ENCODE results near the gene LAMA3.

LAMA3 gene

DNA sequence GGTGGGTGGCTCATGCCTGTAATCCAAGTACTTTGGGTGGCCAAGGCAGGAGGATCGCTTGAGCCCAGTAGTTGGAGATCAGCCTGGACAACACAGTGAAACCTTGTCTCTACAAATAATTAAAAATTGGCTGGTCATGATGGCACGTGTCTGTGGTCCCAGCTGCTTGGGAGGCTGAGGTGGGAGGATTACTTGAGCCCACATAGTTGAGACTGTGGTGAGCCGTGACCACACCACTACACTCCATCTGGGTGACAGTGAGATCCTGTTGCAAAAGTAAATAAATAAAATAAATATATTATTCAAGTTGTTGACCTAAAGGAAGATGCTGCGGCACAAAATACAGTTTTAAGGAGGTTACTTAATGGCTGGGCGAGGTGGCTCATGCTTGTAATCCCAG, 72.7 kb downstream of the LAMA3 start:
- Histone ChIP-seq H3K36me3 (ENCODE audit: control insufficient read depth in 1 of 2, insufficient read depth in 2 of 2, low read length in 2 of 2) (no peaks in the 10 kb centered on the region), H3K27me3 (ENCODE audit: control insufficient read depth in 1 of 2, insufficient read depth in 2 of 2, low read length in 2 of 2) (no peaks in the 10 kb centered on the region), H3K4me3 (ENCODE audit: low read depth in 1 of 2, low read length in 2 of 2) (no peak overlapping the region), H3K4me1 (ENCODE audit: control insufficient read depth in 1 of 2, insufficient read depth in 2 of 2, low read length in 2 of 2) (no peaks in the 10 kb centered on the region), H3K9me3 (ENCODE audit: control insufficient read depth in 1 of 2, low read length in 2 of 2) (no peaks in the 10 kb centered on the region), H3K27ac (ENCODE audit: low read depth, low read length) (no peak overlapping the region), H3K9ac (ENCODE audit: low read depth in 1 of 2, low read length in 2 of 2) (no peak overlapping the region)

DNA sequence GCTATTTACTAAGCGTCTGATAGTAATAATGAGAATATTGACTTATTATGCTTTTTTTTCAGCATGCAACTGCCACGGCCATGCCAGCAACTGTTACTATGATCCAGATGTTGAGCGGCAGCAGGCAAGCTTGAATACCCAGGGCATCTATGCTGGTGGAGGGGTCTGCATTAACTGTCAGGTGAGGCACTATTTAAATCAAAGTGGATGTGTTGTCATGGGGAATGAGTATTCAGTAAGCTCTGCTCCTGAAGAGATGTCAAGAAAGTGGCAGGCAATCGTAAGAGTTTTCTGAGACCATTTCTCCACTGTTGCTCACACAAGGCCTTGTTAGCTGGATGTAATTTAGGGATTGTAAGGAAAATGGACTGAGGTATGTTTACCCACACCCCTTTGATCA, 74.1 kb downstream of the LAMA3 start:
- Histone ChIP-seq H3K9ac (ENCODE audit: low read depth in 1 of 2, low read length in 2 of 2) (no peak overlapping the region), H3K27ac (ENCODE audit: low read depth, low read length) (no peak overlapping the region)

DNA sequence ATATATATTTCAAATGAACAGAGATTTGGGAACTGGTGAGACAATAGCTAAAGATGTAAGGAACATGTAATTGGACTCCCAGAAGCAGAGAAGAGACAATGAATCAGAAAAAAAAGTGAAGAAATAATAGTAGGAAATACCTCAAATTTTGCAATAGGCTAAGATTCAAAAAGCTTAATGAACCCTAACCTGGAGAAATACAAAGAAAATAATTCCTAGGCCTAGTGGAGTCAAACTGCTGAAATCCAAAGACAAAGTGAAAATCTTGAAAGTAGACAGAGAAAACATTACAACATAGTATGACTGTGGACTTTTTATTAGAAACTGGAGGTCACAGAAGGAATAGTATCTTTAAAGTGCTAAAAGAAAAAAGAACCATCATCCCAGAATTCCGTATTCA, 76.7 kb downstream of the LAMA3 start:
- Histone ChIP-seq H3K9me3 (ENCODE audit: control insufficient read depth in 1 of 2, low read length in 2 of 2) (peaks cover 0 to 4% of the 10 kb centered on the region in 2 donors), H3K27me3 (ENCODE audit: control insufficient read depth in 1 of 2, insufficient read depth in 2 of 2, low read length in 2 of 2) (no peaks in the 10 kb centered on the region), H3K4me3 (ENCODE audit: low read depth in 1 of 2, low read length in 2 of 2) (no peak overlapping the region), H3K4me1 (ENCODE audit: control insufficient read depth in 1 of 2, insufficient read depth in 2 of 2, low read length in 2 of 2) (no peaks in the 10 kb centered on the region), H3K9ac (ENCODE audit: low read depth in 1 of 2, low read length in 2 of 2) (no peak overlapping the region), H3K27ac (ENCODE audit: low read depth, low read length) (no peak overlapping the region), H3K36me3 (ENCODE audit: control insufficient read depth in 1 of 2, insufficient read depth in 2 of 2, low read length in 2 of 2) (no peaks in the 10 kb centered on the region)

More for the DNA sequence above, 74.1 kb downstream of the LAMA3 start:
- H3K4me1 ChIP-seq (ENCODE audit: control insufficient read depth in 1 of 2, insufficient read depth in 2 of 2, low read length in 2 of 2), result no peaks in the 10 kb centered on the region
- H3K9me3 ChIP-seq (ENCODE audit: control insufficient read depth in 1 of 2, low read length in 2 of 2), result peaks cover 0 to 4% of the 10 kb centered on the region in 2 donors
- H3K36me3 ChIP-seq (ENCODE audit: control insufficient read depth in 1 of 2, insufficient read depth in 2 of 2, low read length in 2 of 2), result no peaks in the 10 kb centered on the region
- no peak overlapping the region for H3K4me3 ChIP-seq (ENCODE audit: low read depth in 1 of 2, low read length in 2 of 2)
- H3K27me3 ChIP-seq (ENCODE audit: control insufficient read depth in 1 of 2, insufficient read depth in 2 of 2, low read length in 2 of 2), result no peaks in the 10 kb centered on the region

DNA sequence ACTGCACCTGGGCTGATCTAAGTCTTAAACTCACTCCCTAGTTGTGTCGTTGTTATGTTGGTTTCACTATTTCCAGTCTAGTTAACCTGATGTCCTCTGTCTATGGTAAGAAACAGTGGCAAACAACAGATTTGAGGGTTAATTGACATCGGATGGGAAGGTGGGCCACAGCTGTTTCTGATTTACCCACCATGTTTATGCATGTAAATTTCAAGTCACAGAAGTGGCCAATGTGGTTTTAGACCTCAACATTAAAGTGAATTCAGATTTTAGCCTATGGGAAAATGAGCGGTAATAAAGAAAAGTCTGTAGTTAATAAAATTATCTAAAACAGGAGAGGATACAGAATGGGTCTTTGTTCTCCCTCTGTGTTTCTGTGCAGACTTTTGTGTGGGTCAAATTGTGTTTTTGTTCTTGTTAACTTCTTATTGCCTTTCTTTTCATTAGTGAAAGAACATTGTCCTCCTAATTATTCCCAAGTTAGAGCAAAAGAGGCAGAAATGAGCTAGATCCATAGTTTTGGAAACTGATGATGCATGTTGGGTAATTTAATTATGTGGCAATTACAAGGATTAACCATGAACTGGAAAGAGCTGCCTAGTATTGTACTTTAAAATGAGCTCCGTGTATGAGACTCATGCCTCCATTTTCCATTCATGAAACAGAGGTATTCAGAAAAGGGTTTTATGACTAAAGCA, 83.2 kb downstream of the LAMA3 start:
- Histone ChIP-seq H3K4me3 (ENCODE audit: low read depth in 1 of 2, low read length in 2 of 2) (no peak overlapping the region), H3K27ac (ENCODE audit: low read depth, low read length) (no peak overlapping the region), H3K9ac (ENCODE audit: low read depth in 1 of 2, low read length in 2 of 2) (no peak overlapping the region), H3K36me3 (ENCODE audit: control insufficient read depth in 1 of 2, insufficient read depth in 2 of 2, low read length in 2 of 2) (no peaks in the 10 kb centered on the region), H3K27me3 (ENCODE audit: control insufficient read depth in 1 of 2, insufficient read depth in 2 of 2, low read length in 2 of 2) (no peaks in the 10 kb centered on the region), H3K9me3 (ENCODE audit: control insufficient read depth in 1 of 2, low read length in 2 of 2) (peaks cover 0 to 4% of the 10 kb centered on the region in 2 donors), H3K4me1 (ENCODE audit: control insufficient read depth in 1 of 2, insufficient read depth in 2 of 2, low read length in 2 of 2) (no peaks in the 10 kb centered on the region)

DNA sequence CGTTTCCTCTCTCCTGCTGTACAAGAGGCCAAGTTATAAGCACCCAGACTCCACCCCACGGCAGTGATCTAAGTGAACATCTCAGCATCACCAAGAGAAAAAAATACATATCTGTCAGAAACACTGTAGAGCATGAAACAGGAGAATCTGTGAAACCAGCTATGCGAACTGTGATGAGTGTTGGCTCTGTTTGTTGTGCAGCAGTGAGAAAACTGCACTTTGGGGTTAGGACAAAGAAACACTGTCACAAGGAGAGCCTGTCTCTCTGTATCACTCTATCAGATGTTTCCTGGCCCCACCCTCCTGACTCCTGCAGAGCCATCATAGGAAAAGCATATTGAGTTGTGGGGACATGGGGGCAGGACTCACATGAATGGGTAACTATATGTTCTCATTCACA, 87.1 kb downstream of the LAMA3 start:
- H3K4me1 ChIP-seq (ENCODE audit: control insufficient read depth in 1 of 2, insufficient read depth in 2 of 2, low read length in 2 of 2), result no peaks in the 10 kb centered on the region
- H3K9ac ChIP-seq (ENCODE audit: low read depth in 1 of 2, low read length in 2 of 2), result no peak overlapping the region
- H3K27me3 ChIP-seq (ENCODE audit: control insufficient read depth in 1 of 2, insufficient read depth in 2 of 2, low read length in 2 of 2), result no peaks in the 10 kb centered on the region
- no peaks in the 10 kb centered on the region for H3K36me3 ChIP-seq (ENCODE audit: control insufficient read depth in 1 of 2, insufficient read depth in 2 of 2, low read length in 2 of 2)
- H3K9me3 ChIP-seq (ENCODE audit: control insufficient read depth in 1 of 2, low read length in 2 of 2), result no peaks in the 10 kb centered on the region
- H3K4me3 ChIP-seq (ENCODE audit: low read depth in 1 of 2, low read length in 2 of 2), result no peak overlapping the region
- H3K27ac ChIP-seq (ENCODE audit: low read depth, low read length), result no peak overlapping the region

DNA sequence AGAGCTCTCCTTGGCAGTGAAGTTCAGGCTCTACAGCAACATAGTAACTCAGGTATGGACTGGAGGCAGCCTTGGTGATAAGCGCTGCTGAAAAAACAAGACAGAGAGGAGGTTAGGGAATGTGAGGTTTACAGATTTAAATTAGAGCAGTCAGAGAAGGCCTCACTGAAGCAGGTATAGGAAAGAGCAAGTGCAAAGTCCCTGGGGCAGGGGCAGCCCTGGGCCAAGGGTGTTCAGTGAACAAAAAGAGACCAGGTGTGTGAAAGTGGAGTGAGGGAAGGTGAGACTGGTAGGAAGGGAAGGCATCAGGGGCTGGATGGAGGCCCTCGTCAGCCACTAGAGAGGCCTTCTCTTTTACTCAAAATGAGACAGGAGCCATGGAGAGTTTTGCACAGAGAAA, 89.6 kb downstream of the LAMA3 start:
- Histone ChIP-seq H3K9ac (ENCODE audit: low read depth in 1 of 2, low read length in 2 of 2) (no peak overlapping the region), H3K36me3 (ENCODE audit: control insufficient read depth in 1 of 2, insufficient read depth in 2 of 2, low read length in 2 of 2) (no peaks in the 10 kb centered on the region), H3K4me3 (ENCODE audit: low read depth in 1 of 2, low read length in 2 of 2) (no peak overlapping the region), H3K9me3 (ENCODE audit: control insufficient read depth in 1 of 2, low read length in 2 of 2) (no peaks in the 10 kb centered on the region), H3K27ac (ENCODE audit: low read depth, low read length) (no peak overlapping the region), H3K4me1 (ENCODE audit: control insufficient read depth in 1 of 2, insufficient read depth in 2 of 2, low read length in 2 of 2) (no peaks in the 10 kb centered on the region), H3K27me3 (ENCODE audit: control insufficient read depth in 1 of 2, insufficient read depth in 2 of 2, low read length in 2 of 2) (no peaks in the 10 kb centered on the region)

DNA sequence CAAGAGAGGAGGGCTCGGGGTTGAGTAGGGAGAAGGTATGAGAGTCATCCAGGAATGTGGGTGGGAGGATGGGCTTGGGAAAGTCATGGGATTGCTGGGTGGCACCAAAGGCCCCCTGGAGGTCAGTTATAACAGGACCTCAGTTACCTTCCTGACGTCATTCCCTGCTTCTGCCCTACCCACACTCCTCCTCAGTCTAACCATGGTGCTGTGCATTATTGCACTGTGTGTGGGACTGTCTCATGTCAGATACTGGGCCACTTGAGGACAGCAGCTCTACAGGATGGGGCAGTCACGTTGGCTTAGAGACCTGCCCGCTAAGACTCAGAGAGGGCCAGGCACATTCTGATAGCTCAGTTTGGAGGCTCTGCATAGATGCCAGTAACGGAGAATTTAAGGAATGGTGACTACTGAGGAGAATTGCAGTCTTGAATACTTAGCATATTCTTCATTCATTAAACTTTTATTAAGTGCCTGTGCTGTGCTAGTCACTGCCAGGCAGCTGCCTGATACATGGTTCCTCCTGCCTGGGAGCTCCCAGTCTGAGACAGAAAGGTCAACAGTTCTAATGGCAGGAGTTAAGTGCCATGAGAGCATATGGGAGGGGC, 90.5 kb downstream of the LAMA3 start:
- H3K27me3 ChIP-seq (ENCODE audit: control insufficient read depth in 1 of 2, insufficient read depth in 2 of 2, low read length in 2 of 2), result no peaks in the 10 kb centered on the region
- H3K27ac ChIP-seq (ENCODE audit: low read depth, low read length), result no peak overlapping the region
- H3K4me3 ChIP-seq (ENCODE audit: low read depth in 1 of 2, low read length in 2 of 2), result no peak overlapping the region
- H3K9me3 ChIP-seq (ENCODE audit: control insufficient read depth in 1 of 2, low read length in 2 of 2), result no peaks in the 10 kb centered on the region
- H3K36me3 ChIP-seq (ENCODE audit: control insufficient read depth in 1 of 2, insufficient read depth in 2 of 2, low read length in 2 of 2), result no peaks in the 10 kb centered on the region
- no peaks in the 10 kb centered on the region for H3K4me1 ChIP-seq (ENCODE audit: control insufficient read depth in 1 of 2, insufficient read depth in 2 of 2, low read length in 2 of 2)
- no peak overlapping the region for H3K9ac ChIP-seq (ENCODE audit: low read depth in 1 of 2, low read length in 2 of 2)

DNA sequence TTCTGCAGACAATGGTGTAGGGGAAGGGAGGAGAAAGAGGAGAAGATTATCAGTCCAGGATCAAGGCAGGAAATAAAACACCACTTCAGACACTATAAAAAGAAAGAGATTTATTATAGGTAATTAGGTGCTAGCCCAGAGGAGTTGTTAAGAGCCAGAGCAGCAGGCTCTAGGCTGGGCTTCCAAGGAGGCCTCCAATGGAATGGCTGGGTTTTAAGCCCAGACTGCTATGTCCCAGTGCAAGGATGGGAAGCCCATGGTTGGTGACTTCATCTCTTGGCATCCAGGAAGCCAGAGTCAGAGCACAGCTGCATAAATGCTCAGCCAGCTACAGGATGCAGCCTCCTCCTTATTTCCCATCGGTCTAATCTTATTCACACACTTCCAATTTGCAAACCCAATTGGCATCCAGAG, 95.6 kb downstream of the LAMA3 start:
- Histone ChIP-seq H3K9ac (ENCODE audit: low read depth in 1 of 2, low read length in 2 of 2) (no peak overlapping the region), H3K36me3 (ENCODE audit: control insufficient read depth in 1 of 2, insufficient read depth in 2 of 2, low read length in 2 of 2) (no peaks in the 10 kb centered on the region), H3K27ac (ENCODE audit: low read depth, low read length) (no peak overlapping the region), H3K27me3 (ENCODE audit: control insufficient read depth in 1 of 2, insufficient read depth in 2 of 2, low read length in 2 of 2) (no peaks in the 10 kb centered on the region), H3K4me1 (ENCODE audit: control insufficient read depth in 1 of 2, insufficient read depth in 2 of 2, low read length in 2 of 2) (no peaks in the 10 kb centered on the region), H3K9me3 (ENCODE audit: control insufficient read depth in 1 of 2, low read length in 2 of 2) (peaks cover 0 to 3% of the 10 kb centered on the region in 2 donors), H3K4me3 (ENCODE audit: low read depth in 1 of 2, low read length in 2 of 2) (no peak overlapping the region)

DNA sequence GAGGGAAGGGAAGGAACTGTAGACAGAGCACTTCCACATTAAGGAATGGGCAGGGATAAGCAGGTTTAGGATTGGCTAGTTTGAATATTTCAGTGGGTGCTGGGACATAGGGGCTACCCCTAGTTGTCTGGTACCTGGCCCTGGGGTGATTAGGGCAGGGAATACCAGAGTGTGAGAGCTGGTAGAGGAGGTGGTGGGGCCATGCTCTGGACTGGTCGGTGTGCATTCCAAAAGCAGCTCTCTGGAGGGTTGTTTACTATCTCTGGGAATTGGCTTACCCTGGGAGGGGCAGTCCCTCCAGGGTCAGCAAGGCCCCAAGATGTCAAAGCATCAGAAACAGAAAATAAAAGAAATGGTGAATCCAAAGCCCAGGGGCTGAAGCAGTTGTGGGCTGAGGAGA, 103.8 kb downstream of the LAMA3 start:
- Histone ChIP-seq H3K36me3 (ENCODE audit: control insufficient read depth in 1 of 2, insufficient read depth in 2 of 2, low read length in 2 of 2) (no peaks in the 10 kb centered on the region), H3K9ac (ENCODE audit: low read depth in 1 of 2, low read length in 2 of 2) (no peak overlapping the region), H3K27me3 (ENCODE audit: control insufficient read depth in 1 of 2, insufficient read depth in 2 of 2, low read length in 2 of 2) (no peaks in the 10 kb centered on the region), H3K9me3 (ENCODE audit: control insufficient read depth in 1 of 2, low read length in 2 of 2) (no peaks in the 10 kb centered on the region), H3K4me1 (ENCODE audit: control insufficient read depth in 1 of 2, insufficient read depth in 2 of 2, low read length in 2 of 2) (no peaks in the 10 kb centered on the region), H3K27ac (ENCODE audit: low read depth, low read length) (no peak overlapping the region), H3K4me3 (ENCODE audit: low read depth in 1 of 2, low read length in 2 of 2) (no peak overlapping the region)

DNA sequence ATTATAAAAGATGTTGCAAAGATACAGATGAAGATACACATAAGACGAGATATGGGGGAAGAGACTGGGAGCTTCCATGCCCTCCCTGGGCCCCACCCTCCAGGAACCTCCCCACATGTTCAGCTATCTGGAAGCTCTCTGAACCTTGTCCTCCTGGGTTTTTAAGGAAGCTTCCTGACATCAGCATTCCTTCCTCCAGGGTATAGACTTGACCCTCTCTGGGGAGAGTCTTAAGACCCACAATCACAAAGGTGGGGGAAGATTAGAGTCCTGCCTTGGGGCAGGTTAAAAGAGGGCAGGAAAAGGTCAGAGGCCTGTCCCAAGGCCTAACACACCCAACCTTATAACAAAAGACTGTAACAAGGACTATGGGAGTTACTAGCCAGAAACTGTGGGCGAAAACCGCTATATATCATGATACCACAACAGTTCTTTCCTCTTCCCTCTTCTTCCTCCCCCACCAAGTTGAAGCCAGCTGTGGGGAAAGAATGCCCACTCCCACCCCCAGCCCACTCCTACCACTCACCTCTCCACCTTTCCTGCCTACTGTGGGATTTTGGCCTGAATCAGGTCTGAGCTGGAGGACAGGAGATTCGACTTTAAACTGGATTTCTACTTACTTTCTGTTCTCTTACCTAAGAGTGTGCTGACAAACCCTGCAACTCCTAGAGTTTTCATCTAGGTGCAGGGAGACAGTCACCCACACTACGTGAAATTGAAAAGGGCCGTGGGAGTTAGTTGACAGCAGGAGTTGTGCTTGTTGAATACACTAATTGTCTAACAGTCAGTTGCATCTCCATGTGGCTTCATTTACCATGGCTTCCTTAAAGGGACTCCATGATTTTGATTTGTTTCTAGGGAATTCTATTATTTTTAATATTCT, 105.0 kb downstream of the LAMA3 start:
- Histone ChIP-seq H3K9me3 (ENCODE audit: control insufficient read depth in 1 of 2, low read length in 2 of 2) (no peaks in the 10 kb centered on the region), H3K36me3 (ENCODE audit: control insufficient read depth in 1 of 2, insufficient read depth in 2 of 2, low read length in 2 of 2) (no peaks in the 10 kb centered on the region), H3K9ac (ENCODE audit: low read depth in 1 of 2, low read length in 2 of 2) (no peak overlapping the region), H3K27me3 (ENCODE audit: control insufficient read depth in 1 of 2, insufficient read depth in 2 of 2, low read length in 2 of 2) (no peaks in the 10 kb centered on the region), H3K27ac (ENCODE audit: low read depth, low read length) (no peak overlapping the region), H3K4me1 (ENCODE audit: control insufficient read depth in 1 of 2, insufficient read depth in 2 of 2, low read length in 2 of 2) (no peaks in the 10 kb centered on the region), H3K4me3 (ENCODE audit: low read depth in 1 of 2, low read length in 2 of 2) (no peak overlapping the region)

Data from duodenal mucosa (tissue), 2 donors.